Stimulated activated effector memory CD8-positive, alpha-beta T cell treated with anti-CD3 and anti-CD28 coated beads, Interleukin-12 subunit alpha, Interleukin-12 subunit beta, amount 100 ng/mL, for 72 hours (primary cell): Measurements from ENCODE around the gene CABLES1.
"Not testable (repeated sequence)": the region's sequence is repeated elsewhere in the genome, so short reads cannot be mapped to it uniquely, and the experiment has no call there.

Experiments used
- ATAC-seq: fragments of 150-1000 bp; cut with Tn5 transposase; 2 replicates; pipeline ENCODE4 v1.10.0; 2021
- DNase-seq, 2 donors: peaks; one replicate each; pipeline ENCODE4 v3.0.0; 2021 to 2022; ENCODE audit warnings: low spot score in 2 of 2
- H3K27ac Mint-ChIP-seq: one replicate; pipeline ENCODE4 v1.8.0; 2022; ENCODE audit warnings: mild to moderate bottlenecking, mixed read lengths
- H3K36me3 Mint-ChIP-seq: one replicate; pipeline ENCODE4 v1.8.0; 2022; ENCODE audit warnings: mild to moderate bottlenecking, mixed read lengths
- H3K4me1 Mint-ChIP-seq: one replicate; pipeline ENCODE4 v1.8.0; 2022; ENCODE audit warnings: mixed read lengths
- H3K4me3 Mint-ChIP-seq: one replicate; pipeline ENCODE4 v1.8.0; 2022; ENCODE audit warnings: mild to moderate bottlenecking, mixed read lengths
- H3K9me3 Mint-ChIP-seq: one replicate; pipeline ENCODE4 v1.8.0; 2022; ENCODE audit warnings: mixed read lengths

The CABLES1 gene

GRCh38 chr18:23105030-23105429 lies 30.3 kb upstream of the CABLES1 start:
- Mint-ChIP-seq H3K4me3 (no peak overlapping the region), H3K9me3 (no peaks in the 10 kb centered on the region), H3K36me3 (no peaks in the 10 kb centered on the region), H3K4me1 (no peaks in the 10 kb centered on the region), H3K27ac (no peak overlapping the region)
- DNase-seq = no peak
- ATAC-seq = no peak

- DNase-seq (no peak), ATAC-seq (no peak)
- no peaks in the 10 kb centered on the region for H3K9me3 Mint-ChIP-seq
- no peaks in the 10 kb centered on the region for H3K4me1 Mint-ChIP-seq
- no peak overlapping the region for H3K27ac Mint-ChIP-seq
- no peak overlapping the region for H3K4me3 Mint-ChIP-seq
- no peaks in the 10 kb centered on the region for H3K36me3 Mint-ChIP-seq
Measured at GRCh38 chr18:23105581-23106219, 29.6 kb upstream of the CABLES1 start.

- H3K36me3 Mint-ChIP-seq = no peaks in the 10 kb centered on the region
- no peaks in the 10 kb centered on the region for H3K9me3 Mint-ChIP-seq
- DNase-seq = no peak
- no peak overlapping the region for H3K4me3 Mint-ChIP-seq
- no peak for ATAC-seq
- no peaks in the 10 kb centered on the region for H3K4me1 Mint-ChIP-seq
- no peak overlapping the region for H3K27ac Mint-ChIP-seq
Measured at GRCh38 chr18:23106575-23106974, 28.7 kb upstream of the CABLES1 start.

GRCh38 chr18:23107718-23108117 lies 27.6 kb upstream of the CABLES1 start:
- ATAC-seq (no peak), DNase-seq (no peak)
- Mint-ChIP-seq H3K27ac (no peak overlapping the region), H3K36me3 (no peaks in the 10 kb centered on the region), H3K4me3 (no peak overlapping the region), H3K9me3 (peaks cover 3% of the 10 kb centered on the region), H3K4me1 (no peaks in the 10 kb centered on the region)

GRCh38 chr18:23108496-23108895 lies 26.8 kb upstream of the CABLES1 start:
- no peak for ATAC-seq
- H3K27ac Mint-ChIP-seq = no peak overlapping the region
- no peak overlapping the region for H3K4me3 Mint-ChIP-seq
- peaks cover 3% of the 10 kb centered on the region for H3K9me3 Mint-ChIP-seq
- no peaks in the 10 kb centered on the region for H3K36me3 Mint-ChIP-seq
- H3K4me1 Mint-ChIP-seq = no peaks in the 10 kb centered on the region
- DNase-seq = no peak

GRCh38 chr18:23109163-23109562 lies 26.1 kb upstream of the CABLES1 start:
- H3K9me3 Mint-ChIP-seq, ATAC-seq, H3K36me3 Mint-ChIP-seq, DNase-seq, H3K27ac Mint-ChIP-seq, H3K4me3 Mint-ChIP-seq, H3K4me1 Mint-ChIP-seq: not testable (repeated sequence)

- H3K4me1 Mint-ChIP-seq = peaks cover 13% of the 10 kb centered on the region
Measured at GRCh38 chr18:23113576-23113975, 21.7 kb upstream of the CABLES1 start.

GRCh38 chr18:23114171-23114881 lies 21.0 kb upstream of the CABLES1 start:
- Mint-ChIP-seq H3K27ac (no peak overlapping the region), H3K9me3 (peaks cover 3% of the 10 kb centered on the region), H3K36me3 (no peaks in the 10 kb centered on the region), H3K4me1 (peaks cover 13% of the 10 kb centered on the region), H3K4me3 (no peak overlapping the region)
- DNase-seq = no peak
- ATAC-seq = no peak

More at GRCh38 chr18:23113576-23113975, 21.7 kb upstream of the CABLES1 start:
- ATAC-seq = no peak
- H3K9me3 Mint-ChIP-seq = peaks cover 3% of the 10 kb centered on the region
- no peak overlapping the region for H3K27ac Mint-ChIP-seq
- H3K36me3 Mint-ChIP-seq = no peaks in the 10 kb centered on the region
- DNase-seq = no peak
- no peak overlapping the region for H3K4me3 Mint-ChIP-seq

- Mint-ChIP-seq H3K27ac (no peak overlapping the region), H3K9me3 (peaks cover 3% of the 10 kb centered on the region)
- no peak for ATAC-seq
Measured at GRCh38 chr18:23114911-23115310, 20.4 kb upstream of the CABLES1 start.

GRCh38 chr18:23115683-23116096 lies 19.6 kb upstream of the CABLES1 start:
- no peak overlapping the region for H3K27ac Mint-ChIP-seq
- no peaks in the 10 kb centered on the region for H3K36me3 Mint-ChIP-seq
- H3K4me1 Mint-ChIP-seq = peaks cover 13% of the 10 kb centered on the region
- ATAC-seq = no peak
- H3K9me3 Mint-ChIP-seq = peaks cover 3% of the 10 kb centered on the region
- DNase-seq = no peak
- H3K4me3 Mint-ChIP-seq = no peak overlapping the region

More at GRCh38 chr18:23114911-23115310, 20.4 kb upstream of the CABLES1 start:
- no peak for DNase-seq
- Mint-ChIP-seq H3K4me1 (peaks cover 13% of the 10 kb centered on the region), H3K36me3 (no peaks in the 10 kb centered on the region), H3K4me3 (no peak overlapping the region)

GRCh38 chr18:23121133-23121532 lies 14.2 kb upstream of the CABLES1 start:
- Mint-ChIP-seq H3K36me3 (no peaks in the 10 kb centered on the region), H3K4me1 (no peaks in the 10 kb centered on the region), H3K4me3 (no peak overlapping the region), H3K9me3 (no peaks in the 10 kb centered on the region), H3K27ac (no peak overlapping the region)
- DNase-seq (no peak), ATAC-seq (no peak)

- ATAC-seq (no peak), DNase-seq (no peak)
- Mint-ChIP-seq H3K9me3 (no peaks in the 10 kb centered on the region), H3K4me3 (no peak overlapping the region), H3K27ac (no peak overlapping the region), H3K36me3 (no peaks in the 10 kb centered on the region), H3K4me1 (no peaks in the 10 kb centered on the region)
Measured at GRCh38 chr18:23122334-23123229, 12.7 kb upstream of the CABLES1 start.

GRCh38 chr18:23126376-23127056 lies 8.8 kb upstream of the CABLES1 start:
- Mint-ChIP-seq H3K27ac (no peak overlapping the region), H3K9me3 (no peaks in the 10 kb centered on the region), H3K4me1 (no peaks in the 10 kb centered on the region), H3K36me3 (no peaks in the 10 kb centered on the region), H3K4me3 (no peak overlapping the region)
- DNase-seq = no peak
- no peak for ATAC-seq

- Mint-ChIP-seq H3K36me3 (no peaks in the 10 kb centered on the region), H3K27ac (no peak overlapping the region), H3K9me3 (no peaks in the 10 kb centered on the region), H3K4me3 (no peak overlapping the region), H3K4me1 (no peaks in the 10 kb centered on the region)
- ATAC-seq (no peak), DNase-seq (no peak)
Measured at GRCh38 chr18:23127090-23127489, 8.2 kb upstream of the CABLES1 start.

- H3K36me3 Mint-ChIP-seq = no peaks in the 10 kb centered on the region
- no peak overlapping the region for H3K4me3 Mint-ChIP-seq
- peaks cover 4% of the 10 kb centered on the region for H3K4me1 Mint-ChIP-seq
- DNase-seq (no peak), ATAC-seq (no peak)
- no peak overlapping the region for H3K27ac Mint-ChIP-seq
- no peaks in the 10 kb centered on the region for H3K9me3 Mint-ChIP-seq
Measured at GRCh38 chr18:23129355-23130002, 5.8 kb upstream of the CABLES1 start.
